SU-DHL-6 (cell line): ENCODE data around the gene HCAR2.
"Not testable (repeated sequence)": the region's sequence is repeated elsewhere in the genome, so short reads cannot be mapped to it uniquely, and the experiment has no call there.

ENCODE experiments used
- H2AFZ ChIP-seq: fragments of 200-600 bp; sonication (generic); 2 replicates; pipeline ENCODE4 v1.6.1; 2014; ENCODE audit warnings: low read depth, mild to moderate bottlenecking, moderate library complexity, mixed read lengths, antibody characterized with exemption, low read length; ENCODE audit not compliant: severe bottlenecking
- H3F3A ChIP-seq: fragments of 200-600 bp; shearing (Covaris generic); 2 replicates; pipeline ENCODE4 v1.6.0; 2016; ENCODE audit warnings: antibody characterized with exemption, mild to moderate bottlenecking; ENCODE audit not compliant: insufficient read depth
- H3K27ac ChIP-seq: fragments of 200-600 bp; sonication (generic); 2 replicates; pipeline ENCODE4 v1.5.1; 2016; ENCODE audit warnings: low read depth, mild to moderate bottlenecking, low read length, moderate library complexity, mixed read lengths
- H3K27me3 ChIP-seq: fragments of 200-600 bp; sonication (generic), shearing (Covaris generic); 2 replicates; pipeline ENCODE4 v1.6.0; 2014; ENCODE audit warnings: mild to moderate bottlenecking, low read length
- H3K36me3 ChIP-seq: fragments of 200-600 bp; sonication (generic); 2 replicates; pipeline ENCODE4 v1.6.1; 2014; ENCODE audit warnings: mild to moderate bottlenecking, low read length, mixed read lengths
- H3K4me2 ChIP-seq: fragments of 300-600, 200-600 bp; shearing (Covaris generic), sonication (generic); 2 replicates; pipeline ENCODE4 v1.6.0; 2014; ENCODE audit warnings: low read length, low read depth, mild to moderate bottlenecking; ENCODE audit not compliant: poor library complexity, severe bottlenecking
- H3K4me3 ChIP-seq: fragments of 200-600 bp; sonication (generic); 2 replicates; pipeline ENCODE4 v1.5.1; 2014; ENCODE audit warnings: antibody characterized with exemption, low read length, mild to moderate bottlenecking, mixed read lengths; ENCODE audit not compliant: insufficient read depth, poor library complexity, severe bottlenecking
- H3K79me2 ChIP-seq: fragments of 200-600 bp; sonication (generic); 2 replicates; pipeline ENCODE4 v1.6.1; 2014; ENCODE audit warnings: mild to moderate bottlenecking, low read length, moderate library complexity; ENCODE audit not compliant: insufficient read depth
- H3K9ac ChIP-seq: fragments of 200-600 bp; sonication (generic); 2 replicates; pipeline ENCODE4 v1.7.0; 2014; ENCODE audit warnings: mild to moderate bottlenecking, low read length
- H3K9me2 ChIP-seq: fragments of 200-600 bp; sonication (generic); replicated peaks from 2 replicates; pipeline ENCODE4 v1.6.1; 2014; ENCODE audit warnings: low read length; ENCODE audit not compliant: insufficient read depth
- H3K9me3 ChIP-seq: fragments of 200-600 bp; sonication (generic); 2 replicates; pipeline ENCODE4 v1.6.1; 2014; ENCODE audit warnings: low read length, mixed read lengths; ENCODE audit not compliant: insufficient read depth
- H4K20me1 ChIP-seq: fragments of 200-600 bp; sonication (generic); 2 replicates; pipeline ENCODE4 v1.6.1; 2014; ENCODE audit warnings: low read depth, mild to moderate bottlenecking, antibody characterized with exemption, low read length, moderate library complexity, mixed read lengths
- CTCF ChIP-seq: fragments of 200-600 bp; sonication (generic); IDR thresholded peaks from one replicate; pipeline ENCODE4 v1.5.1; 2017; ENCODE audit warnings: antibody characterized with exemption, mild to moderate bottlenecking, low read length, moderate library complexity; ENCODE audit not compliant: insufficient read depth, poor library complexity, severe bottlenecking
- EZH2phosphoT487 ChIP-seq: fragments of 200-600 bp; sonication (generic), shearing (Covaris generic); conservative IDR thresholded peaks from 2 replicates; pipeline ENCODE4 v1.6.1; 2018; ENCODE audit warnings: mild to moderate bottlenecking, antibody characterized with exemption, low read length, moderate library complexity, mixed read lengths

HCAR2 gene

GRCh38 chr12:122684297-122684813, 18.8 kb downstream of the HCAR2 start:
- Histone ChIP-seq H3K36me3 (no peaks in the 10 kb centered on the region), H3K9me2 (no peaks in the 10 kb centered on the region), H3K4me2 (no peak overlapping the region), H3K9me3 (no peaks in the 10 kb centered on the region), H4K20me1 (no peaks in the 10 kb centered on the region), H3F3A (no peaks in the 10 kb centered on the region), H2AFZ (no peak overlapping the region), H3K27me3 (no peaks in the 10 kb centered on the region), H3K4me3 (no peak overlapping the region), H3K9ac (no peak overlapping the region), H3K27ac (no peak overlapping the region), H3K79me2 (no peaks in the 10 kb centered on the region)
- no peak for TF ChIP-seq EZH2phosphoT487
- TF ChIP-seq CTCF = no peak

GRCh38 chr12:122681814-122682213, 21.3 kb downstream of the HCAR2 start:
- no peak overlapping the region for H3K27ac ChIP-seq
- TF ChIP-seq CTCF (no peak), EZH2phosphoT487 (no peak)
- H3K36me3 ChIP-seq = no peaks in the 10 kb centered on the region
- H3K4me3 ChIP-seq = no peak overlapping the region
- no peaks in the 10 kb centered on the region for H3F3A ChIP-seq
- H3K4me2 ChIP-seq = no peak overlapping the region
- no peak overlapping the region for H3K9ac ChIP-seq
- no peaks in the 10 kb centered on the region for H3K27me3 ChIP-seq
- H3K79me2 ChIP-seq = no peaks in the 10 kb centered on the region
- H4K20me1 ChIP-seq = no peaks in the 10 kb centered on the region
- H2AFZ ChIP-seq = no peak overlapping the region
- no peaks in the 10 kb centered on the region for H3K9me3 ChIP-seq
- H3K9me2 ChIP-seq = no peaks in the 10 kb centered on the region

- H3K4me2 ChIP-seq, H3K9me2 ChIP-seq, H3K9me3 ChIP-seq, H2AFZ ChIP-seq, H3K4me3 ChIP-seq, H3K27ac ChIP-seq, H3K9ac ChIP-seq, H3F3A ChIP-seq, H3K36me3 ChIP-seq, H4K20me1 ChIP-seq, H3K79me2 ChIP-seq, H3K27me3 ChIP-seq: not testable (repeated sequence)
These were observed 22.2 kb downstream of the HCAR2 start for GRCh38 chr12:122680989-122681388.

GRCh38 chr12:122676781-122677180, 26.4 kb downstream of the HCAR2 start:
- H3K79me2 ChIP-seq, H3F3A ChIP-seq, H3K4me3 ChIP-seq, H2AFZ ChIP-seq, H3K4me2 ChIP-seq, H3K36me3 ChIP-seq, H3K27ac ChIP-seq, H3K9me2 ChIP-seq, H3K9me3 ChIP-seq, H4K20me1 ChIP-seq, H3K9ac ChIP-seq, H3K27me3 ChIP-seq: not testable (repeated sequence)

GRCh38 chr12:122676015-122676414, 27.1 kb downstream of the HCAR2 start:
- not testable (repeated sequence) for H3K36me3 ChIP-seq, H3K79me2 ChIP-seq, H3K4me3 ChIP-seq, H3K27ac ChIP-seq, H3K27me3 ChIP-seq, H4K20me1 ChIP-seq, H3K9me3 ChIP-seq, H3F3A ChIP-seq, H3K9me2 ChIP-seq, H2AFZ ChIP-seq, H3K4me2 ChIP-seq, H3K9ac ChIP-seq
